ENCODE results near the gene GARIN5B.
A peak's percentile ranks its signal among the peaks of the same experiment; 100 is the strongest.

GARIN5B gene

DNA sequence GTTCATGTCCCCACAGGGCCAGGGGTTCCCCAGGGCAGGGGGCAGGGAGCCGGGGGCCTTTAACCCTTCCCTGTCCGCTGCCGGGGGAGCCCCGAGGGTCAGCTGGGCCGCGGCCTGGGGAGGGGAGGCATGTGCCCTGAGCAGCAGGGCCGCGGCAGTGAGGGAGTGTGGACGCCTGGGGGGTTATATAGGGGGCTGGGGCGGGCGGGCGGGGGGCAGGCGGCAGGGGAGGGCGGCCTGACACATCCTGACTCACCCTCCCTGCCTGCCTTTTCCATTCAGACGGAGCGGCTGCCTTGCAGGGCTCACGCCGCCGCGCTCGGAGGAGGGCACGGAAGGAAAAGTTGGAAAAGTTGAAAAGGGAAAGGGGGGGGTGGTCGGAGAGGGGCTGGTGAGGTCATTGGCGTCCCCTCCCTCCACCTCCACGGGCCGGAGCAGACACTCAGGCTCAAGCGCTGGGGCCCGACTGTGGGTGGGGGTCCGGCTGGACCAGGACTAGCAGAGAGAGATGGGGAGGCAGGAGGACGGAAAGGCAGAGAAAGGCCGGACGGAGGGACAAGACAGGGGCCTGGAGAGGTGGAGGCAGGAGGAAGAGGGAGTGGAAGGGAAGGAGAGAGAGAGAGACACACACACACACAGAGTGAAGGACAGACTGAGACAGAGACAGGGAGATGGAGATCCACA, 7.4 kb upstream of the GARIN5B start, which contains the start of gene IL11:
TSS of gene IL11 (minus strand) at position 159 of the 684 bp plus-strand sequence. CDS start at position 6, 153 bp downstream.
- DNase-seq (ENCODE audit: low read depth in 2 of 2), result no peak

- peak in 1 of 2 donors; percentile 31 for DNase-seq (ENCODE audit: low read depth in 2 of 2)
These were observed 6.7 kb upstream of the GARIN5B start for GRCh38 chr19:55369653-55370304.

GRCh38 chr19:55368701-55369563, 5.9 kb upstream of the GARIN5B start:
- no peak for DNase-seq (ENCODE audit: low read depth in 2 of 2)

- no peak for DNase-seq (ENCODE audit: low read depth in 2 of 2)
These were observed 5.0 kb upstream of the GARIN5B start for GRCh38 chr19:55368106-55368505.

DNA sequence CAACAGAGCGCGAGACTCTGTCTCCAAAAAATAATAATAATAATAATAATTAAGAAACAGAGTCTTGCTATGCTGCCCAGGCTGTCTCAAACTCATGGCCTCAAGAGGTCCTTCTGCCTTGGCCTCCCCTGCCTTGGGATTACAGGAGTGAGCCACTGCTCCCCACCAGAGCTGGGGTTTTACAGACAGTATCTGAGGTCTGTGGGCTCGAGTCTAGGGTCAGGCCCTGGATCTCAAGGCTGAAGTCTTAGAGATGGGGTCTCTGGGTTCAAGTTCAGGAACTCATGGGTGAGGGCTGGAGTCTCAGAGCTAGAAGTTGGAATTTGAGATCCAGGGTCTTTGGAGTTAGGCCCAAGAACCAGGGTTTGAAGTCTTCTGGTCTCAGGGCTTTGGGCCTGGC, 3.7 kb upstream of the GARIN5B start:
- DNase-seq (ENCODE audit: low read depth in 2 of 2), result no peak

DNA sequence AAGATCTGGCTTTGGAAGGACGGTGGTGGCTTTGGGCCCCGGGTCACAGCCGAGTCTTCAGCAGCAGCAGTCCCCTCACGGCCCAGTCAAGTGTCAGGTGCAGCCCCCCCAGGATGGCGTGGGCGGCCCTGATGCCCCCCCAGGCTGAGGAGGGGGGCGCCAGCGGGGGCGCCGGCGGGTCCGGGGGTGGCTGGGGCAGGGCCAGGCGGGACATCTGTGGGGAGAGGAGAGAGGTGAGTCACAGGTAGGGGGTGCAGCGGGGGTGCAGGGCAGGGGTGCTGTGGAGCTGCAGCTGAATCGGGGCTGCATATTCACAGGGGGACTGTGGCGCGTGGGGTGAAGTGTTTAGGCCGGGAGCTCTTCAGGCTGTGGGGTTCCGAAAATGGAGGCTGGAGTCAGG, 2.9 kb upstream of the GARIN5B start:
- DNase-seq (ENCODE audit: low read depth in 2 of 2), result no peak

- DNase-seq (ENCODE audit: low read depth in 2 of 2), result no peak
These were observed 2.2 kb upstream of the GARIN5B start for GRCh38 chr19:55365245-55365644.

DNA sequence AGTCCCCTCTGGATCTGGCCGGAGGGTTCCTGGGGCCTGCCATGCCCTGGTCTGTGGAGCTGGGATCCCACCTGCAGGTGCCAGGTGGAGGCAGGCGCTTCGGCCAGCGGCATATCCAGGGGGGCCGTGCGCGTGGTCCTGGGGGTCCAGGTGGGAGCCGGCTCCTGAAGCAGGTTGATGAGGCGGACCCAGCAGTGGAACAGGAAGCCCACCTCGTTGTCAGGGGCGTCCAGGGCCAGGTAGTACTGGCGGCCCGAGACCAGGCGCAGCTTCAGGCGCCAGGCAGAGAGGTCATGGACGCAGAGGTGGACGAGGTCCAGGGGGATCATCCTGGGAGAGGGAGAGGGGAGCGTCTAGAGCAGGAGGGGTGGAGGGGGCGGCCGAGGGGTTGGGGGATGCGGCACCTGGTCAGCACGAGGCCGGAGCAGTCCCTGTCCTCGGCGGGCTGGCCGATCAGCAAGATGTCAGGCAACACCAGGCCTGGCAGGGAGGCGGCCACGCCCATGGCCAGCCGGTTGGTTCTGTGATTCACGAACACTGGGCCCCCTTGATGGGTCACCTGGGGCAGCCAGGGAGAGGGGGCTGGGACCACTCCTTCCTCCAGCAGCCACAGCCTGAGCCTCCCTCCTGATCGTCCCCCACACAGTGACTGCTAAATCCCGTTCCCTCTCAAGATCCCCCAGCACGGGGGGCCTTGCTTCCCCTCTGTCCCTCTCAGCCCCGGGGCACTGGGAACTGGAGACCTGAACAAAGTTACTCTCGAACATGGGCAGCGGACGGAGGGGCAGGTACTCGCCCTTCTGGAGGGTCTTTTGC, 678 bp downstream of the GARIN5B start:
- no peak for DNase-seq (ENCODE audit: low read depth in 2 of 2)

- no peak for DNase-seq (ENCODE audit: low read depth in 2 of 2)
These were observed 2.2 kb downstream of the GARIN5B start for GRCh38 chr19:55360902-55361301.

DNA sequence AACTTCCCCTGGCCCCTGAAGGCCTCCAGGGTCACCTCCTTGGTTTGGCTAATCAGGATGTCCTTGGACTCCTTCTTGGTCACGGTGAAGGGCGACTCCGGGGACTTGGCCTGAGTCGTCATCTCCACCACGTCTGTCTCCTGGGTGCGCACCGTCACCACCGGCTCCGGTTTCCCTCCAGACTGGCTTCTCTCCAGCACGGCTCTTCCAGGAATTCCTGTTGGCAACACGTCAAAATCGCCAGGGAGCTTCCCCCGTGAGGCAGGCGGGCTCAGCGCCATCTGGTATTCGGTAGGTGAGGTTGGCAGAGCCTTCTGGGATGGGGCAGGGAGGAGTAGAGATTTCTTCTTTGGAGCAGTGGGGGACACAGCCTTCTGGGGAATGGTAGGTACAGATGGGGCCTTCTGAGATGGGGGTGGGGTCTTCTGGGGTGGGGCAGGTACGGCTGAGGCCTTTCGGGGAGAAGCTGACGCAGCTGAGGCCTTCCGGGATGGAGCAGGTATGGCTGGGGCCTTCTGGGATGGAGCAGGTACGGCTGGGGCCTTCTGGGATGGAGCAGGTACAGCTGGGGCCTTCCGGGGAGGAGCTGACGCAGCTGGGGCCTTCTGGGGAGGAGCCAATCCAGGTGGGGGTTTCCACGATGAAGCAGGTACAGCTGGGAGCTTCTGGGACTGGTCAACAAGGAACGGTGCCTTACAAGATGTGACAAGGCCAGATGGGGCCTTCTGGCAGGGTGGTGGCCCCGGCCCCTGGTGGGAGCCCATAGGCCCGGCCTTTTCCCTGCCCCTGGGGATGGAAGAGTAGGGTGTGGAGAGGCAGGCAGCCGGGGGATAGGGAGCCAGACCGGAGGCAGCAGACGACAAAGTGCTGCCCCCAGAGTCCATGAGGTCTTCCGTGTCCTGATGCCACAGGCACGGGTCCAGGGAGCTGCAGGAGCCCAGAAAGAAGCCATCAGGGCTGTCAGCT, 3.8 kb downstream of the GARIN5B start:
- DNase-seq (ENCODE audit: low read depth in 2 of 2), result no peak

DNA sequence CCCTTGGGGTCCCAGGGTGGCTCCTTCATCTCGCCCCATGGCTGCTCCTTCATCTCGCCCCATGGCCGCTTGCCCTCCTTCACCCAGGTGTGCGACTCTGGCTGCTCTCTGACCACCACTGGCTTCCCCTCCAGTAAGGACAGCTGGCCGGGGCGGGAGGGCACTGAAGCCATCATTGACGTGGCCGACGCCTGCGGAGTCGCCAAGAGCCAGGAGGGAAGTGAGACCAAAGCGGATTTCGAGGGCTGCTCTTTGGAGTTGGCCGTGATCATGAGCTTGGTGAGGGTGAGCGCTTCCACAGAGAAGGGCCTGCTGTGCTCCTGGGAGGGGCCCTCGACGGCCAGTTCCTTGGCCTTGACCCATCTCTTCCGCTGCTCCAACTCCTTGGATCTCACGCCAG, 4.6 kb downstream of the GARIN5B start:
- DNase-seq (ENCODE audit: low read depth in 2 of 2), result no peak

DNA sequence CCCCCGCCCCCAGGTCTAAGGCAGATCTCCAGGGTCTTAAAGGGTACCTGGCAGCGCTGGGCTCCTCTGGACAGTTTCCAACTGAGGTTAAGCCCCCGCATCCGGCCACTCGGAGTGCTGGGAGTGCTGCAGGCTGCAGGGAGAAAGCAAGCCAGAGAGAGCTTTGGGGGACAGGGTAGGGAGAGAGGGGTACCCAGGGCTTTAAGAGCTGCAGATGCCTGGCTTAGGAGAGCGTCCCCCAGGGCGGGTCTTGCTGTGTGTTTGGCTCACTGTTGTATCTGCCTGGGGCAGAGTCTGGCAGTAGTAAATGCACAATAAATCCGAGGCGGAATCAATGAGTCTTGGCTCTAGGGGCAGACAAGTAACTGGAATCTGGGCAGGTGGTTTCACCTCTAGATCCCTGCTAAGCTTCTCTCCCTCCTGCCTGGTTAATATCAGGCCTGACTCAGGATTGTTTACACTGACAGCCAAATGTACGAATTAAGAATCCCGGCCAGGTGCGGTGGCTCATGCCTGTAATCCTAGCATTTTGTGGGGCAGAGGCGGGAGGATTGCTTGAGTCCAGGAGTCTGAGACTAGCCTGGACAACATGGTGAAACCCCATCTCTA, 7.7 kb downstream of the GARIN5B start:
- no peak for DNase-seq (ENCODE audit: low read depth in 2 of 2)

- no peak for DNase-seq (ENCODE audit: low read depth in 2 of 2)
These were observed 8.3 kb downstream of the GARIN5B start, which contains the start of gene COX6B2 for GRCh38 chr19:55354698-55355212. TSS of gene COX6B2 (minus strand) at chr19:55354719. CDS start at chr19:55354521, 198 bp downstream.

- peak in 1 of 2 donors; percentile 27 for DNase-seq (ENCODE audit: low read depth in 2 of 2)
These were observed 9.0 kb downstream of the GARIN5B start for GRCh38 chr19:55353803-55354697.

- DNase-seq (ENCODE audit: low read depth in 2 of 2), result no peak
These were observed 9.7 kb downstream of the GARIN5B start for GRCh38 chr19:55353356-55353802.

DNA sequence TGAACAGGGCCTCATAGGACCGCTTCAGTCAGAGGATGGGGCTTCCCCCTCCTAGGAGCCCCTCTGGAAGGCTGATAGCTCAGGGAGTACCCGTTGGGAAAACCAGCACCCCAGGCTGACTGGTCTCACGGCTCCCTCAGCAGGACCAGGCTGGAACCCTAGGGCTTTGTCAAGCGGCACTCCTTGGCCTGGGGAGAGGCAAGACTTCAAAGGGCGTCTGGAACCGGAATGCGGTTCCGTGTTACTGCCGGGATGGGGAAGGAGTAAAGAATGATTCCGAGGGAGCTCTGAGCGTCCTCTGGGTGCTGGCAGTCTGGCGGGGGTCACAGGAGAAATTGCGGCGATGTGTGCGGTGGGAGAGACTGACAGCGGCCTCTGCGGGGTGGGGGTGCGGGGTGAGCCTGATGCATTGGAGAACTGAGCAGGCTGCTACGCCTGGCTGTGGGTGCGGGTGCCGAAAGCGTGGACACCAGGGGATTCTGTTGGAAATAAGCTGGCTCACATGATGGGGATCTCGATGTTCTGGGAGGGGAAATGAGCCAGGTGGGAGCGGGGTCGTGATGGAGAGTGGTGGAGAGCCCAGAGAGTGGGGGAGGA, 10.4 kb downstream of the GARIN5B start:
- no peak for DNase-seq (ENCODE audit: low read depth in 2 of 2)

DNA sequence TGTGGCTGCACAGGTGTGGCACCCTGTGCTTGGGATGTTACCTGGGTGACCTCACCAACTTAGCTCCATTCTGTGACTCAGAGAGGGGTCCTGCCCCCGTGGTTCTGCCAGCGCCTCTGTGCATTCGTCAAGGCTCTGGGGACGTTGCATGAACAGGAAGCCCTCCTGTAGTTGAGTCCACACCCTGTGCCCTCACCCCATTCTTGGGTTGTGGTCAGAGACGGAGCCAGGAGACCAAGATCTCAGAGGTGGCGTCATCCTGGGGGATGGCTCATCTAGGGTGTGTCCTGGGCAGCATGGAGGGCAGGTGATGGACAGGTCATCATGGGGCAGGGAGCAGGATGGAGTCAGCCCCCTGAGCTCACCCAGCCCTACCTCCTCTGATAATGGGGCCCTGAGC, 11.0 kb downstream of the GARIN5B start:
- DNase-seq (ENCODE audit: low read depth in 2 of 2), result no peak
